SKM-1 treated with dmso at 0.1 percent for 144 hours (cell line): ENCODE measurements around the gene HK2.
"Not testable (repeated sequence)": the region's sequence is repeated elsewhere in the genome, so short reads cannot be mapped to it uniquely, and the experiment has no call there.

Source experiments
- DNase-seq: peaks from one replicate; lab custom pipeline; 2025; ENCODE audit not compliant: unreplicated experiment; lab: John Stamatoyannopoulos, UW

Gene HK2

DNA sequence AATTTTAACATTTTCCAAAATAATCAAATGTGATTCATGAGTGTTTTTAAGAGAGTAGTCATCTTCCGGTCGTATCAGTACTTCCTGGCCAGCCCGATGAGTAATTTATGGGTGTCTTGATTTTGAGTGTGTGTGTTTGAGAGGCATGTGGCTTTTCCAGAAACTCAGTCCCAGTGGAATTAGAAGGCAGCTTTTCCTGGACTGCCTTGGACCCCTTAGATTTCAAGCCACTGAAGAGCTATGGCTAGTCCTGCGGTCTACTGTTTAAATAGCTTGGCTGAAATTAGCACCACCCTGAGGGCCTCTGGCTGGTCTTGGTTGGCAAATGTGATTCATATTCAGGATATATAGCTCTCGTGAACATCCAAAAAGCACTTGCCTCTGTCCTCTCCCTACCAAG lies 59.4 kb downstream of the HK2 start:
- no peak for DNase-seq

DNA sequence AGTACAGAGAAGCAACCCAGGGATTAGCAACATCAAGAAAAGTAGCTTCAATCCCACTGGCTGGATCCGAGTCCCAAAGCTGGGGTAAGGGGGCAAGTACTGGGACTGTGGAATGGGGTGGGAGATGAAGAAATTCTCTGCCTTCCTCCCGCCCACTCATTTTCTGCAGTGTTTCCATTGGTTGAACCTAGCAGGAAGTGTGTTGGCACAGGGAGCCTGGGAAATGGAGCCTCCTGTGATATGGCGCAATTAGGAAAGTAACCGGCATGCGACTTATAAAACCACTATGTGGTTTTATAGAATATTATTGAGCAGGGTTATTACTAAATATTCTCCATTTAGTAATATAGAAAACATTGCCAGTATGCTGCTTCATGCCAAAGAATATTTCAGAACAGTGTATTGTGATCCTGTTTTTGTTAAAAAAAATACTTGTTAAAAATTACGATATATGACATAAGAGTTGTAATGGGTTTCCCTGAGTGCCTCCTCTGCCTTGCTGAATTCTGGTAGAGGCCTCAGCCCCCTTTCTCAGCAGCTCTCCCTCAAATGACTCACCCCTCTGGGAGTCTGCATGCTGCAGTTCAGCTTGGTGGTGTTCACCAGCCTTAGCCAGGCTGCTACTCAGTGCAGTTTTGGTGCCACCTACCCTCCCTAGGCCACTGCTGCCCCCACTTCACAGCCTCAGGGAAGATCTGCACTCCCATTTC lies 60.5 kb downstream of the HK2 start:
- DNase-seq: no peak

DNA sequence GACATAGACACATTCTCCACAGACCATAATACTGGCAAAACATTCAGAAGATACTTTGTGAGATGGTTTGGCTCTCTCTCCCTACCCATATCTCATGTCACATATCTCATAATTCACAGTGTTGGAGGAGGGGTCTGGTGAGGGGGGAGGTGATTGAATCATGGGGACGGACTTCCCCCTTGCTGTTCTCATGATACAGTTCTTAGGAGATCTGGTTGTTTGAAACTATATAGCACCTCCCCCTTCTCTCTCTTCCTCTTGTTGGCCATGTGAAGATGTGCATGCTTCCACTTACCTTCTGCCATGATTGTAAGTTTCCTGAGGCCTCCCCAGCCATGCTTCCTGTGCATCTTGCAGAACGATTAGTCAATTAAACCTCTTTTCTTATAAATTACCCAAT lies 61.1 kb downstream of the HK2 start:
- no peak for DNase-seq

DNA sequence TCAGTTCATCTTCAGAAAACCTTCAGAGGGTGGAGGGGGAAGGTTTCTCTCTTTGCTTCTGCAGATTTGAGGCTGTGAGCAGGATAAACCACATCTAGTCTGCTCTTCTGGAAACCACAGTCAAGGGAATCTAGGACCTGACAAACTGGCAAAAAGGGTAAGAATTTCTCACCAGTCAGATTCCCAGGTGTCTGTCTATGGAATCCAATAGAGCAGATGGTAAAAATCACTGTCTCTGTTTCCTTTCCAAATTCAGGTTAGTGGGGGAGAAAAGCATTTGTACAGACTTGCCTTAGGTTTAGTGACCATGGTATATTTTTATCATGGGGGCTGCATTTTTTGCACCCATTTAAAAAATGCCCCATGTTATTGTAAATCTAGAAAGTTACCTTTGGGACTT lies 62.3 kb downstream of the HK2 start:
- no peak for DNase-seq

DNA sequence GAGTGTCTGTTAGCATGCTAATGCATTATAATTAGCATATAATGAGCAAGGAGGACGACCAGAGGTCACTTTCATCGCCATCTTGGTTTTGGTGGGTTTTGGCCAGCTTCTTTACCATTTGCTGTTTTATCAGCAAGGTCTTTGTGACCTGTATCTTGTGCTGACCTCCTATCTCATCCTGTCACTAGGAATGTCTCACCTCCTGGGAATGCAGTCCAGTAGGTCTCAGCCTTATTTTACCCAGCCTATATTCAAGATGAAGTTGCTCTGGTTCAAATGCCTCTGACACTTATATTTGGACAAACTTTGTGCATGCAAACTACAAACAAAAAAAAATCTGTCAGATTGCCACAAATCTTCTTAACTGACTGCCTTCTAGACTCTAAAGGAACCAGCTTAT lies 66.3 kb downstream of the HK2 start:
- not testable (repeated sequence) for DNase-seq

DNA sequence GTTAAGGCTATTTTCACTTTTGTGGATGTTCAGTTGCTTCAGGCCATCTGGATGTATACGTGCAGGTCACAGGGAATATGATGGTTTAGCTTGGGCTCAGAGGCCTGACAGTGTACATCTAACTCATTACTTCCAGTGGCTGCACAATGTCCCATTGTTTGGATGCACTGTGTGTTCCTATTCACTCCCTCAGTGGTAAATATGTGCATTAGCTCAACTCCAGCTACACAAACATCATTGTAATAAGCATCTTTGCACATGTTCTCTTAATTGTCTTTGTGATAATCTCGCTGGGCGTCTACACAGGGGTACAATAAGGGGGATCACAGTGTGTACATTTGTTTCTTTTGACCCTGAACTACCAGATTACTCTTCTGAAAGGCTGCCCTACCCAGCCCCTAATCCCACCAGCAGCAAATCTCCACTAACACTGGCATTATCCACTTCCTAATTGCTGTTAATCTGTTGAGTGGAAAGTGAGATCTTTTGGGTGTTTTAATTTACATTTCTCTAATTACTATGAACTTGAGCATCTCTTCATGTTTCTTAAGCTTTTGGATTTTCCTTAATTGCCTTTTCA lies 68.4 kb downstream of the HK2 start:
- no peak for DNase-seq

DNA sequence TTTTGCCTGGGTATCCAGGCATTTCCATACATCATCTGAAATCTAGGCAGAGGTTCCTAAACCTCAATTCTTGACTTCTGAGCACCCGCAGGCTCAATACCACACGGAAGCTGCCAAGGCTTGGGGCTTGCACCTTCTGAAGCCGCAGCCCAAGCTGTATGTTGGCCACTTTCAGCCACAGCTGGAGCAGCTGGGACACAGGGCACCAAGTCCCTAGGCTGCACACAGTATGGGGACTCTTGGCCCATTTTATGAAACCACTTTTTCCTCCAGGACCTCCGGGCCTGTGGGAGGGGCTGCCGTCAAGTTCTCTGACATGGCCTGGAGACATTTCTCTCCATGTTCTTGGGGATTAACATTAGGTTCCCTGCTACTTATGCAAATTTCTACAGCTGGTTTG lies 72.5 kb downstream of the HK2 start:
- no peak for DNase-seq

DNA sequence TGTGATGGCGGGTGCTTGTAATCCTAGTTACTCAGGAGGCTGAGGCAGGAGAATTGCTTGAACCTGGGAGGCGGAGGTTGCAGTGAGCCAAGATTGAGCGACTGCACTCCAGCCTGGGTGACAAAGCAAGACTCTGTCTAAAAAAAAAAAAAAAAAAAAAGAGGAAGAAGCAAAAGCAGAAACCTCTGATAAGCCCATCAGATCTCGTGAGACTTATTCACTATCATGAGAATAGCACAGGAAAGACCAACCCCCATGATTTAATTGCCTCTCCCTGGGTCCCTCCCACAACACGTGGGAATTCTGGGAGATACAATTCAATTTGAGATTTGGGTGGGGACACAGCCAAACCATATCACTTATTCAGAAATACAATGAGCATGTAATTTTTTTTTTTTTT lies 73.6 kb downstream of the HK2 start:
- not testable (repeated sequence) for DNase-seq

DNA sequence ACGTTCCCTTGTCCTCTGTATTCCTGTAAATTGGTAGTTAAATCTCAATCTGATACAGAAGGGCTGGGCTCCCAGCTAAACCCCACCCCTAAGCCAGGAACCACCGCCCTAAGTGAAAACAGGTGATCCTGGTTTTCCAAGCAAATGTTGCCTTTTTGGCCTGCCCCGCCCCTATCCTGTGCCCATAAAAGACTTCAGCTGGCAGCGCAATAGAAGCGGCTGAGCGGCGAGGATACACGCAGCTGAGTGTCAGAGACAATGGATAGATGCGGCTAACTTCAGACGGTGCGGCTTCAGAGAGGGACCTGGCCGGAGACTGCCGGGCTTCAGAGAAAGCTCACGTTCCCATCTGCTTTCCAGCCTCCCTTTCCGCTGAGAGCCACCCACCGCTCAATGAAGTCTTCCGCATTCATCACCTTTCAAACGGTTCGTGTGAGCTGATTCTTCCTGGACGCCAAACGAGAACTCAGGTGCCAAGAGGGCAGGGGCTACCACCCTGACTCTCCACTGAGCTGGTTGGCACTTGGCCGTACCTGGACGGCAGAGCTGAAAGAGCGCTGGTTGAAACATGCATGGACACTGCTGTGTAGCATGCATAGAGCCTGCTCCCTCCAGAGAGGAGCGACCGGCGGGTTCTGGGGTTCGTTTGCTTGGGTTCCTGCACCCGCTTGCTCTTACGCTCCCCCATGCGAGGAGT lies 75.0 kb downstream of the HK2 start:
- DNase-seq: no peak

DNA sequence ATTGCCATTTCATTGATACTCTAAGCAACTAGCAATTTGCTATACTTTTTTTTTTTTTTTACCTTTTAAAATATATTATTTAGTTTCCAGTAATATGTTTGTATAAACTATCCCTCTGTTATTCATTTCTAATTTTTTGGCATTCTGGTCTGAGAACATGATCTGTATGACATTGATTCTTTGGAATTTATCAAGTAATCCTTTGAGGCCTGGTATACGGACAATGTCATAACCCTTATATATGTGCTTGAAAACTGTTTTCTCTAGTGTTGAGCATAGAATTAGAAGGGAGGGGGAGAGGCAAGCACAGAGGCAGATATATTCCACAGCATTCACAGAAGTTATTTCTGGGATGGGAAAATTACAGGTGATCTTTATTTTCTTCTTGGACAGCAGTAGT lies 76.3 kb downstream of the HK2 start:
- DNase-seq: no peak

DNA sequence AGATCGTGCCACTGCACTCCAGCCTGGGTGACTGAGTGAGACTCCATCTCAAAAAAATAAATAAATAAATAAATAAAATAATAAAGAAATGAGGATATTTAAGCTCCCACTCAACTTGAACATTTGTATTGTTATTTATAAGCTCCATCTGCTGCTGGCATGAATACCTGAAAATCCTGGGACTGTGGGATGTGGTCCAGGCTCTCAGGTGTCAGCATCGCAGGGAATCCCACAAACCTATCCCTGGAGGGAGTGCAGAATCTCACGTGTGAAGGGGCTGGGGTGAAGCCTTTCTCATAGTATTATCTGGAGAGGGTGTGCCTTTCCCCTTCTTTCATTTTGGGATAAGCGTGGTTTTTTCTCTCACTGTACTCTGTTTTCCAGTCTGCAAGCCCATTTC lies 77.1 kb downstream of the HK2 start:
- no peak for DNase-seq

DNA sequence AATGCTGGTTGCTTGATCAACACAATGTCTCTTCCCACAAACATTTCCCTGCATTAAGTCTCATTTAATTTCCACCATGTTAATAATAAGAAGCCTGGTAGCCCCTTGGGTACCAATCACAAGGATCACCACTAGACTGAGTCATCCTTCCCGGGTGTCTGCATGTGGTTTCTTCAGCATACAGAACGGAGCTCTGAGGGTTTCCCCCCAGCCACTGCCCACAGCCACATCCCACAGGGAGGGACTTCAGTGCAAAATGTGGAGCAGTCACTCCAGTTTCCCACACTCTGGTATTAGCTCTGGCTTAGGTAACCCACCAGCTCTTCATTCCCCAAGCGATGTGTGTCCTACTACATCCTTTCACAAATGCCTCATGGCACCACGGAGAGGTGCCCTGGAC lies 81.8 kb downstream of the HK2 start:
- DNase-seq: no peak

DNA sequence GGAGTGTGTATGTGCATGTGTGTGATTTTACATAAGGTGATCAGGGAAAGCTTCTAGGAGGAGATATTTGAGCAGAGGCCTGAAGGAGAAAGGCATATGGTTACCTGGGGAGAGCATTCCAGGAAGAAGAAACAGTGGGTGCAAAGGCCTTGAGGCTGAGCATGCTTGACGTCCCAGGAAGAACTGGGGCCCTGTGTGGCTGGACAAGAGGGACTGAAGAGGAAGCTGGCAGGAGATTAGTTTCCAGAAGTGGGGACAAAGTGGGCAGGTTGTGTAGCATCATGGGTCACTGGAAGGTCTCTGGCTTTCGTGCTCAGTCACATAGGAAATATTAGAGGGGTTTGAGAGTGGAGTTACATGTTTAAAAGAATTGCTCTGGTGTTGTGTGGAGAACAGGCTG lies 82.5 kb downstream of the HK2 start:
- DNase-seq: no peak

DNA sequence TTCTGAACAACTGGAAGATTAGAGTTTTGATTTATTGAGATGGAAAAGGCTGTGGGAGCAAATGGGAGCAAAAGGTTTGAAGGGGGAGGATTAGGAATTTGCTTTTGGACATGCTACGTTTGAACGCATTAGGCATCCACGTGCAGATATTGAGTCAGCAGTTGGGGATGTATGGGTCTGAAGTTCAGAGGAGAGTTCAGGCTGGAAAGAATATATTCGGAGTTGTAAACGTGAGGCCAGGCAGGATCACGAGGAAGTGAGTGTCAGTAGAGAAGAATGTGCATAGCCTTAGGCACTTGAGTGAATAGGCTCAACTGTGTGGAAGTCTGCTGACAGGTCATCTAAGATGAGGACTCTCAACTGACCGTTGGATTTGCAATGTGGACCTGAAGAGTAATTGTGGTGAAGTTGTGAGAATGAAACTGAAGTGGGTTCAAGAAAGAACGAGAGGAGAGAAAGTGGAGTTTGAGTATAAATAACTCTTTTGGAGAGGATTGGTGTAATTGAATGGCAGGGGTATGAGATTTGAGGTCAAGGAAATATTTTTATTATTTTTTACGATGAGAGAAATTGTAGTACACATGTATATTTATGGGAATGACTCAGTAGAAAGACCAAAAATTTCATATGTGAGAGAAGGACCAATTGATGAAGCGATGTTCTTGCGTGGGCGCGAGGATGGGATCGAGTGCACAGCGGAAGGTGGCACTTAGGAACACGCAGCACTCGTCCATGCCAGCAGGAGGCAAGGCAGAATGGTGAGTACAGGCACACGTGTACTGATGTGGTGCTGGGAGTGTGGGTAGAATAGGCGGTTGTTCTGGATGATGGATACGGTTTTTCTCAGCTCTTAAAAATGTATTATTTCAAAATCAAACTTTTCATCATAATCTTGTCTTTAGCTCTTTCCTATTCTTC lies 84.0 kb downstream of the HK2 start:
- no peak for DNase-seq

DNA sequence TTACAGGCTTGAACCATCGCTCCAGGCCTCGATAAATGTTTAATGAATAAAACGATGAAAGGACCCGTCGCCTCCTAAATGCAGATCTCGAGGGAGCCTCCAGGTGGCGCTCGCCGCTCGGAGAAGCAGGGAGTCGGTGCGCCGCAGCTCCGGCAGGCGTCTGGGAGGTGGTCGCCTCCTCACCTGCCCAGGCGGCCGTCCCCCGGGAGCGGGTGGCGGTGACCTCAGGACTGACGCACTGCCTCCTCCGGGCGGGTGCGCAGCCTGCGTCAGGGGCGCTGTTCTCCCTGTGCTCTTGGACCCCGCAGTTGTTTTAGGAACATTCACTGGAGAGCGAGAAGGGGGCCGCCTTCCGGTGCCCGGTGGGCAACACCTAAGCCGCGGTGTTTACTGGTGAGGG lies 85.9 kb downstream of the HK2 start:
- DNase-seq: peak; percentile 28

DNA sequence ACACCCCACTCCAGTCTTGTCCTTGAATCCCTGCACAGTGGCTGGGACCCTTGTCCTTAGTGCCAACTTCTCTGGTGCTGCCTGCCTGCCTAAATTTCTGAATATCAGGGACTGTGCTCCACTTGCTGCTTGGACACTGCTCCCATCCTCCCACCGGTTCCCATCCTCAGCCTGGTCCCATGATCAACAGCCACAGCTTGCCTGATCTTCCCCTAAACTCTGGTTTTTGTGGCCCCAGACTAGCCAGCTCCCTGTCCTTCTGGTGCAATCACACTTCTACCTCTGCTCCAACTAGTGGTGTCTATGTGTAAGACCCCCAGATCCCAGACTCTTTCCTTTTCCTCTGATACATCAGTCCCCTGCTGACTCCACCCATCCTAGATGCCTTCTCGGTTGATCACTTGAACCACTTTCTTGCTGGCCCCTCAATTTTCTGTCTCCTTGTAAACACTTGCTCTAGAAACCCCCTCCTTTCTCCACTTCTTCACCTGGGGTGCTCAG lies 87.4 kb downstream of the HK2 start:
- no peak for DNase-seq

DNA sequence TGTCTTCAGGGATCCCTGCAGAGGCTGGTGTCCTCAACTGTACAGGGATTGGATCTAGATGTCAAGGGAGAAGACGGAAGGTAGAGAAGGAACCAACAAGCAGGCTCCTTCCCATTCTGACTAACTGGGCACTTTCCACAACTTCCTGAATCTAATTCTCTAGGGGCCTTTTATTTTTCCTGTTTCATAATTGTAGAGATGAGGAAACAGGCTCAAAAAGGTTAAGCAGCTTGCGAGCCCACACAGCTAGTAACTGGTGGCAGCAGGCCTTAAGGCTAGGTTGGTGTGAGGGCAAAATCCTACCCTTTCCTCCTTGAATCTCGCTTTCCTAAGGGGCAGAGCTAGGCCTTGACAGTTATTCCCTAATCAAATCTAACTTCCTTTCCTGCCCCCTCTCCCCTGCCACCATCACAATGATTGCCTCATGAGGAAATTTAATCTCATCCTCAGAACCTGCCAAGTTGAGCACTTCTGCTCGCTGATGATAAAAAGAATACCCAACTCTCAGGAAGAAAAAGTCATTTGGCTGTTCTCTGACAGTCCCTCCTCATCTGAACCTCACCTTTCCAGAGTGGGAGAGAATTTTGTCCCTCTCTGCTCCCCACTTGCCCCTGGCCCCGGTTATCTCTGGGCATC lies 88.8 kb downstream of the HK2 start:
- peak; percentile 91 for DNase-seq

DNA sequence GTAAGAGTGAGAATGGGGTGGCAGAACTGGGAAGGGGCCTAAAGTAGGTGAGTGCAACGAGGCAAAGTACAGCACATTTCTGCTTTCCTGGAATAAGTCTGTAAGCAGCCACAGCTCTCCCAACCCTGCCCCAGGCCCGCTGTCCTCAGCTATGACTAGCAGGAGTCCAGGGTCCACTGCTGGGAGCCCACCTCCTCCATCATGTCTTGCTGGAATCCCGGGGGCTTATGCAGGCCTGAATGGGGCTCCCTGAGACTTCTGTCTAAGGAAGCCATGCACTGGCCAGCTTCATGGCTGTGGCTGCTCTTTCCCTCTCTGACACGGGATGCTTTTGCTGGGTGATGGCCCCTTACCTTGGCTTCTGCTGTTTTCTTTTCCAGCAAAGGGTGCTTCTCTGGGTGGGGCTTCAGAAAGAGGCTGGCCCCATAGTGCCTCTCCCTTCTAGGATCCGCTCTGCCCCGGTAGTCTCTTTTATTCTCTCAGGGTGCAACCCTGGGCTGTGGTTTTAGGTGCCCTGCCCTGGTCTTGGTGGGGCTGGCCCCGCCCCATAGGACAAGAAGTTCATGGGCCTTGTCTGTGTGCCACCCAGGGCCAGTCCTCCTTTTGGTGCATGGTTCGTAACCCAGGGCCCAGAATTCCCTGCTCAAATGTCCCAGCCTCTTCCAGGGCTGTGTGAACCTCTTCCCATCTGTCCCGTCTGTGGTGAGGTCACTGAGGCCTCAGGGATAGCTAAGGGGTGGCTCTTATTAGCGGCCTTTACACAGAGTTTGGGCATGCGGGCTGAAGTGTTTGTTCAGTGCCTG lies 90.7 kb downstream of the HK2 start:
- no peak for DNase-seq

DNA sequence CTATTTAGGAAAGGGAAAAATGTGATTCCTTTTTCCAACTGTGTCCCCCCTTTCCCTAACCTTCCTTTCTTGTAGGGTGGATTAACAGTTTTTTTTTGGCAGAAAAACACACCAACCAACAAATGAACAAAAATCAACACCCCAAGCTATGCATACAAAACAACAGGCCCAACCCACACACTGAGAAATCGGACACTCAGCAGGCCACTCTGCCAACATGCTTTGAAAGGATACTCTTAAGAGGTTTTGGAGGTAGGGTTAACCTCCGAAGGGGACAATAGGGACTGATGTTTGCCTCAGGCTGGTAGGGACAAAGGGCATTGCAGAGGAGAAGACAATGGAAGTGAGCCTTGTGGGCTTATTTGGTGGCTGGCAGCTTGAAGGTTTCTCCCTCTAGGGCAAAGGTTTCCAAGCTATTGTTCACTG lies 91.4 kb downstream of the HK2 start:
- no peak for DNase-seq

DNA sequence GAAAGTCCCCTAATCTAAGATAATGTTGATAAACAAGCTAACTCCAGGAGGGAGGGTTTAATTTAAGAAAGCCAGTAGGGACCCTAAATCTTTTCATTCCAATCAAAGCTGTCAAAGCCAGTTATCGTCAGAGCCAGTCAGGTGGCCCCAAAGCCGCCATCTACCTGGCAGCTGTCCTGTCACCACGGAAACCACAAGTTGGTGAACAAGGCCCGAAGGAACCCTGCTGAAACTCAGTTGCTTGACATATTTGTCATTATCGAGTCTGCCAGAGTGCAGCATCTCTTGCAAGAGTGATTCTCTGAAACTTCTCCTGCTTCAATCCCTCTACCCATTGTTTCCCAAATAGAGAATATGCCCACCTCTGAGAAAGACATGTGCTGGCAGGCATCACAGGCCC lies 93.7 kb downstream of the HK2 start:
- DNase-seq: no peak
